KBM-7 (cell line): Measurements from ENCODE around the gene FAM174A.

Experiments
- DNase-seq: peaks from one replicate; pipeline ENCODE4 v3.0.0-alpha.2; 2015
- in situ Hi-C: fragments of 300-500 bp; cut with MboI; formaldehyde crosslinking; loops from 2 replicates; pipeline ENCODE4 v1.14.3; 2020; ENCODE audit warnings: low sequenced_read_pairs, low pct_unique_long_range_greater_than_20kb, mixed read lengths

FAM174A gene

GRCh38 chr5:100634937-100635534 is 99.9 kb downstream of the FAM174A start:
- no peak for DNase-seq
- in situ Hi-C loops: no loop called here
